Measurements from ENCODE around the gene ZBTB20.

DNA sequence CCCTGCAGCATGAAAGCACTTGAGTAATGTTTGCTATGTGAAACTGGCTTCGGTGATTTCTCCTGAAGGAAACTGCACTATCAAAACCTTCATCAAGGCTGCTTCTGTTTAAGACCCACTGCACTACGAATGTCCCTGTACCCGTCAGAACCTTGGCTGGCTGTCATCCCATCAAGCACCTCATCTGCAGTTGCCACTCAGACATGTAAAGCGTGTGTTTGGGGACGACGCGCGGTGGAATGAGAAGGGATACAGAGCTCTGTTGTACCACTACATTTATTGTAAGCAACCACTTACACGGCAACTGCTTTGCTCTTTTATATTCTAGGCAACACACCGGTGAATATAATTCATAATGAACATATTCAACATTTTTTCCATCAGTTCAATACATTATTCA lies 705.7 kb downstream of the ZBTB20 start:
- TF ChIP-seq, protein P1, sequence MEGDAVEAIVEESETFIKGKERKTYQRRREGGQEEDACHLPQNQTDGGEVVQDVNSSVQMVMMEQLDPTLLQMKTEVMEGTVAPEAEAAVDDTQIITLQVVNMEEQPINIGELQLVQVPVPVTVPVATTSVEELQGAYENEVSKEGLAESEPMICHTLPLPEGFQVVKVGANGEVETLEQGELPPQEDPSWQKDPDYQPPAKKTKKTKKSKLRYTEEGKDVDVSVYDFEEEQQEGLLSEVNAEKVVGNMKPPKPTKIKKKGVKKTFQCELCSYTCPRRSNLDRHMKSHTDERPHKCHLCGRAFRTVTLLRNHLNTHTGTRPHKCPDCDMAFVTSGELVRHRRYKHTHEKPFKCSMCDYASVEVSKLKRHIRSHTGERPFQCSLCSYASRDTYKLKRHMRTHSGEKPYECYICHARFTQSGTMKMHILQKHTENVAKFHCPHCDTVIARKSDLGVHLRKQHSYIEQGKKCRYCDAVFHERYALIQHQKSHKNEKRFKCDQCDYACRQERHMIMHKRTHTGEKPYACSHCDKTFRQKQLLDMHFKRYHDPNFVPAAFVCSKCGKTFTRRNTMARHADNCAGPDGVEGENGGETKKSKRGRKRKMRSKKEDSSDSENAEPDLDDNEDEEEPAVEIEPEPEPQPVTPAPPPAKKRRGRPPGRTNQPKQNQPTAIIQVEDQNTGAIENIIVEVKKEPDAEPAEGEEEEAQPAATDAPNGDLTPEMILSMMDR (IDR thresholded peaks at IDR 0.05), result no peak
- no peak for TF ChIP-seq POLR2AphosphoS5 (IDR thresholded peaks at IDR 0.05)
- TF ChIP-seq POLR2A (IDR thresholded peaks at IDR 0.05), result no peak
- TF ChIP-seq EP300 (IDR thresholded peaks at IDR 0.05), result no peak
